IPS DF 4.7 (cell line): ENCODE data around the gene STAMBPL1.
A peak's percentile ranks its signal among the peaks of the same experiment; 100 is the strongest.
"Not testable (repeated sequence)": the region's sequence is repeated elsewhere in the genome, so short reads cannot be mapped to it uniquely, and the experiment has no call there.

ENCODE experiments used
- DNase-seq: peaks from one replicate; pipeline ENCODE4 v3.0.0-alpha.2; 2013; ENCODE audit warnings: low spot score; ENCODE audit errors: extremely low read depth

STAMBPL1 gene

GRCh38 chr10:88879534-88880281 lies at the start of gene STAMBPL1:
STAMBPL1 (plus strand) TSS chr10:88880245; CDS start chr10:88901709, 21,464 bp downstream.
- no peak for DNase-seq

DNA sequence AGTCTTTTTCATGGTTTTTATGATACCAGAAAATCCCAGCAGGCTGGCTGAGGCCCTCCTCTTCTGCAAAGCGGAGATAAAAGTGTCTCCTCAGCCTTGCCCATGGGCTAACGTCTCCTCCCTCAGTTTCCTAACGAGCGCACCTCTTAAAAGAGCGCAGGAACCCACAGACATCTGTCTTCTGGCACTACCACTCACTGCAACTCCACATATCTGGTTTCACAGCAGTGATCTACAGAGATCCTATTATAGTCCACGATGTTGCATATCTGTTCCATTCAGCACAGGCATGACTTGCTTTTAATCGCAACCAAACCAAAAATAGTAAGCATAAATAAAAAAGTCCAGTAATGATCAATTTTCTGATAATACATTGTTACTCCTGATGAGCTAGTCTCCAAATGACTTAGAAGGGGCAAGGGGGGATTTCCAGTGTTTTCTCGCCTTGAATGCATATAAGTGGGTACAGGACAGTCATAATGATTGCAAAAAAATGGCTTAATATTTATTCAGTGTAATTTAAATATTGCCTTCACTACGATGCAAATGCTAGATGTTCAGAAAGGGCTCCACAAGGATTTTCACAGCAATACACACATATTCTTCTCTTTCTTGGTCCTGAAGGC lies 49.3 kb upstream of the STAMBPL1 start:
- DNase-seq = no peak

DNA sequence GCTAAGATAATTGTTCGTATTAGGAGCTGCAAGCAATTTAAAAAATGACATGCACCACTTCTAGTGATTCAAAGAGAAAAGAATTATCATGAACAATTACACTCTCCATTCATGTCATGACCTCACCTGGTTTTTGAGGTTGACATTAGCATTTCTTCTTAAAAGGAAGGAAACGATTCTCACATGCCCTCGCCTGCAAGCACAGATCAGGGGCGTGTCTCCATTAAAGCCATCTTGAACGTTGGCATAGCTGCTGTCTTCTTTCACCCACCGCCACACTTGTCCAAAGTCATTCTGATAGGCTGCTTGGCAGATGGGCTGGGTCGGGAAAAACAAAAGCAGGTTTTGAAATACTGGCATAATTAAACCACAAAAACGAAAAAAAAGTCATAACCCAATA lies 48.3 kb upstream of the STAMBPL1 start:
- no peak for DNase-seq

- DNase-seq = no peak
Observed at GRCh38 chr10:88832376-88832775, 47.7 kb upstream of the STAMBPL1 start.

DNA sequence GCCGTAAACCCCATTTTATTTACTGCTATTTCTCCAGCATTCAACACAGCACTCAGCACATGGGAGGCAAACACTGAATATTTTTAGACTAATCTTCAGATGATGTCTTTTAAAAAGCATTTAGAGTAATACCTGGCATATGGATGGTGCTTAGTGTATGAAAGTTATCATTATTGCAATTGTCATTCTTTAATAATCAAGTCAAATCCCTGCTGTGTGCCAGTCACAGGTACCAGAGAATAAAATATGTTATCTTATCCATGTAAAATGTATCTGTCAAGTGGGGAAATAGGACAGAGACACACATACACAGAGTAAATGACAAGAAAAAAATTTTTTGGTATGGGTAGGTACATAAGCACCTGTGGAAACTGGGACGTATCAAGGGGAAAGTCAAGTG lies 46.9 kb upstream of the STAMBPL1 start:
- no peak for DNase-seq

DNA sequence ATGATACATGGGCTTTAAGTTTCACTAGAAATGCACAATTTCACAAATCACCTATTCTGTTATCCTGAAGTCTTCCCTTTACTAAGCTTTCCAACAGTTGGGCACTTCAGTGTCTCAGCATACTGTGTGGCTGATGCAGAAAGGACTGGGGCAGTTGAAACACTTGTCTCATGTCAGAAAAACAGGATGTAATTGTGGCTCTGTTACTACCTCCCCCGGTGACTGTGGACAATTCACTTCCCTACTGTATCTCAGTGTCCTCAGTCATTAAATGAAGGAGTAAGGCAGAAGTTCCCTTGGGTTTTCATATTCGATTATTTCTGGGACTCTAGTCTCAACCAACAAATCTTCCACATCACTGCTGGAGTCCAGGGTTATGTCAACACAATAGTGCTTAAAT lies 46.3 kb upstream of the STAMBPL1 start:
- DNase-seq = no peak

DNA sequence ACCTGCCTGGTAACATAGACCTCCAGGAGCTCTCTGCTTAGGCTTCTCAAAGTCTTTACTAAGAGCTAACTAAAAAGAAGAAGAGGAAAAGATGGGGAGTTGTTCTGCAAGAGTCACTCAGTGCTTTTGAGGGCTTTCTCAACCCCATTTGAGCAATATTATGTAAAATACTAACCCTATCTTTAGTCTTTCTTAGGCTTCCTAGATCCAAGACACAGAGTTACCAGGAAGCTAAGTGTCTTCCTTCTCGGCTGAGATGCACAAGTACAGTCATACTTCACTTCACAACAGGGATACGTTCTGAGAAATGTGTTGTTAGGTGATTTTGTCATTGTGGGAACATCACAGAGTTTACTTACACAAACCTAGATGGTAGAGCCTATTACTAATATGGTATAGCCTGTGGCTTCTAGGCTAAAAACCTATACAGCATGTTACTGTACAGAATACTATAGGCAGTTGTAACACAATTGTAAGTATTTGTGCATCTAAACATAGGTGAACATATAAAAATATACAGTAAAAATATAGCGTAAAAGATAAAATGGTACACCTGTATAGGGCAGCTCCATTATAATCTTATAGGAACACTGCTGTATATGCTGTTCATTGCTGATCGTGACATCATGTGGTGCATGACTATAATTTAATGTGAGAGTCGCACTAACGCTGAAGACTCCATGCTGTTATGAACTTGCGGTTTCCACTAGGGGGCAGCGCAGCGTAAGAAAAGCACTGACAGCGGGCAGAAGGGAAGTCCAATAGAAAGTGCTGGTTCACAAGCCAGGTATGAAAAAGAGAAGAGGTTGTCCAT lies 44.7 kb upstream of the STAMBPL1 start:
- DNase-seq = peak; percentile 28

GRCh38 chr10:88835910-88836221 lies 44.2 kb upstream of the STAMBPL1 start:
- no peak for DNase-seq

DNA sequence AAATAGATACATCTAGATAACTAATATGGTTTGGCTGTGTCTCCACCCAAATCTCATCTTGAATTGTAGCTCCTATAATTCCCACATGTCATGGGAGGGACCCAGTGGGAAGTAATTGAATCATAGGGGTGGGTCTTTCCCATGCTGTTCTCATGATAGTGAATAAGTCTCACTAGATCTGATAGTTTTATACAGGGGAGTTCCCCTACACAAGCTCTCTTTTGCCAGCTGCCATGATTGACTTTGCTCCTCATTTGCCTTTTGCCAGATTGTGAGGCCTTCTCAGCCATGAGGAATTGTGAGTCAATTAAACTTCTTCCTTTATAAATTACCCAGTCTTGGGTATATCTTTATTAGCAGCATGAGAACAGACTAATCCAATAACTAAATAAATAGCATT lies 42.4 kb upstream of the STAMBPL1 start:
- DNase-seq = not testable (repeated sequence)

DNA sequence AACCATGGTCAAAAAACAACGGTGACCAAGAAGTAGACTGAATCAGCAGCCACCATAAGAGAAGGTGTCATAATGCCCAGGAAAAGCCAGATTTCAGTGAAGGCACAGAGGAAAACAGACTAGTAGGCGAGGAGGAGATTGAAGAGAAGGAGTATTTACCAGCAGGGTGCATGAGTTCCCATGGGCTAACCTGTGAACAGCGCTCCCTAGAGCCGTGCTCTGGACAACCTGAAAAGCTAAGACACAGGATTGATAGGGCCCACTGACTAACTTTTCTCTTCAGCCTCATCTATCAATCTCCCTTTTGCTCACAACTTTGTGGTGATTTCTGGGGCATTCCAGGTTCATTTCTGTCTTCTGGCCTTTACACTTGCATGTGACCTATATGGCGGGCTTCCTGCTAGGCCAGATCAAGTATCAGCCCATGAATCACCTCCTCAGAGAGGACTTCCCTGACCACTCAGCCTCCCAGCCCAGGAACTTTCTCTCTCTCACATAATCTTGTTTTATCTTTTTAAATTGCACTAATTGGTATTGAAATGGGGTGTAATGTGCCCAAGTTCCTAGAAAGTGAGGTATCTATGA lies 41.2 kb upstream of the STAMBPL1 start:
- no peak for DNase-seq

DNA sequence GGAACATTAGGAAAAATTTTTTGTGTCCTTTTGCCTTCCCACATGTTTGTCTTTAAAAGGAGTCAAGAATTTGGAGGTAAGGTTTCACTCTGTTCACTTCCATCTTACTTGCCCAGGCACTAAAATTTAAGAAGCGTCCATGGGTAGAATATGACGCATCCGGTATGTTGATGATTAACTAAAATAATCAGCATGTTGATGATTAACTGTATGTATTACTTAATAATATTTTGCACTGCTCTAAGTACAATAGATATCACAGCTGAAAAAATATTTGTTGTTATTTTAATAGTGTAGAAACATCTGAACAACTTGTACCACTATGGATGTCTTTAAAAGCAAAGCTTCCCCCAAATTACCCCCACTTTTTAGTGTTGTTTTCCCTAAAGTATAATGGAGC lies 39.9 kb upstream of the STAMBPL1 start:
- no peak for DNase-seq

- no peak for DNase-seq
Observed at GRCh38 chr10:88840881-88841280, 39.2 kb upstream of the STAMBPL1 start.

- DNase-seq = no peak
Observed at GRCh38 chr10:88841316-88842111, 38.5 kb upstream of the STAMBPL1 start.

DNA sequence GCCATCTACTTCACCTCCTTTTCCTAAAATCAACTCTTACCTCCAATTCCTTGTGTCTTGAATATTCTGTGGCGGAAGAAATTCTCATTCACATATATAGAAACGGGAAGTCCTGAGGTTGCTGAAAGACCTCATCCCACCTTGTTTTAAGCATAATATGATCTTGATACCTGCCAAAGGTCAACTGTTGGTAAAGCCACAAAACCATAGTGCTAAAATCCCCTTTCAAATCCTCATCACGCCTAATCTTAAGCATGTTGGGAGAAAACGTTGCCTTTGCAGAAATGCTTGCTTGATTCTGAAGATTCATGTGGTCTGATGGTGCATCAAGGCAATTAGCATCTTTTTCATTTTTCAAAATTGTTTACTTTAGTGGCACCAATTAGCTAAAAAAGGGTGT lies 36.9 kb upstream of the STAMBPL1 start:
- no peak for DNase-seq

GRCh38 chr10:88848499-88848898 lies 31.5 kb upstream of the STAMBPL1 start:
- DNase-seq = no peak

DNA sequence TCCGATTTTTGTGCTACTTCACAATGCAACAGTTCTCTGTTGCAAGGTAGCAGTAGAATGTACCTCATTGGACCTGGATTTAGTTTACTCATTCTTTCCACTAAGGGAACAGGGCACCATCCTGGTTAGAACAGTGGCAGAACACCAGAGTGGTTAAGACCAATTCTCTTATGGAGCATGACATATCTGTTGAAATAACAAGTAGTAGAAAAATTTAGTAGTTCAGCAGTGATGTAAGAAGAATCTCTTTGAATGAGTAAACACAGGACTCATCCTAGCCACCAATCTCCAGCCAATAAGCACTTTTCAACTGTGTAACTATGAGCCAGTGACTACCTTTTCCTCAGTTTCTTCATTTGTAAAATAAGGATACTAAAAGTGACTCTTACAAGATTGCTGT lies 30.8 kb upstream of the STAMBPL1 start:
- DNase-seq = no peak

DNA sequence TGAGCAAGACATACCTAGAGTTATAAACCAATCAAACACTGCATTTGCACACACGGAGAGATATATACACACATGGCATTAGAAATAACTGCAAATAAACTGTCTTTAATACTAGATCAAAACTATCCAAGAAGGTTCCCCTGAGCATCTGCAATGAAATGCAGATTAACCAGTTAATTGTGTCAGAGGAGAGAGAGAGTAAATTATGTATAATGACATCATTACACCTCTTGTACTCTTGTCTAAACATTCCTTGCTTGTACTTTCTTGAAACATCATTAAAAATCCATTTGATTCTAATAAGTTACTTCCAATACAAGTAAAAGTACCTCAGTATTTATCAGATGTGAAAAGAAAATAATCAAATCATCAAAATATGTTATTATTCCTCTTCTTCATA lies 29.3 kb upstream of the STAMBPL1 start:
- no peak for DNase-seq

GRCh38 chr10:88851706-88852105 lies 28.3 kb upstream of the STAMBPL1 start, which contains the start of gene ANKRD22:
ANKRD22 (minus strand) TSS chr10:88851844; CDS start chr10:88851607, 237 bp downstream.
- no peak for DNase-seq

- DNase-seq = no peak
Observed at GRCh38 chr10:88852327-88852726, 27.7 kb upstream of the STAMBPL1 start.

GRCh38 chr10:88853155-88853881 lies 26.7 kb upstream of the STAMBPL1 start:
- DNase-seq = no peak
